Thymus (tissue), 14 donors: ENCODE measurements around the gene SLC22A17. TPM values are rescaled to one million over a fixed set of nuclear protein-coding genes. Genes with fewer than 3 reads are reported as not detected.
"Not testable (repeated sequence)": the region's sequence is repeated elsewhere in the genome, so short reads cannot be mapped to it uniquely, and the experiment has no call there.

ENCODE experiments used
- DNase-seq, 9 donors: peaks; one replicate each; pipeline ENCODE4 v3.0.0-alpha.2; 2013; ENCODE audit warnings: low spot score in 9 of 9, low read depth in 6 of 9, missing footprints in 1 of 9
- H3K27ac ChIP-seq, 2 donors: one replicate each; pipeline ENCODE4 v1.5.1; 2013; ENCODE audit warnings: control low read depth in 1 of 2, low read depth in 1 of 2, low read length in 1 of 2, mild to moderate bottlenecking in 1 of 2, moderate library complexity in 1 of 2
- H3K27me3 ChIP-seq, 2 donors: one replicate each; pipeline ENCODE4 v1.5.1; 2013; ENCODE audit warnings: low read length in 1 of 2; ENCODE audit not compliant: control insufficient read depth in 2 of 2, insufficient read depth in 1 of 2
- H3K36me3 ChIP-seq, 2 donors: one replicate each; pipeline ENCODE4 v1.5.1; 2013; ENCODE audit warnings: low read length in 1 of 2, mild to moderate bottlenecking in 1 of 2, moderate library complexity in 1 of 2; ENCODE audit not compliant: control insufficient read depth in 2 of 2, insufficient read depth in 2 of 2
- H3K4me1 ChIP-seq, 2 donors: one replicate each; pipeline ENCODE4 v1.5.1; 2013; ENCODE audit warnings: low read length in 2 of 2; ENCODE audit not compliant: control insufficient read depth in 2 of 2, insufficient read depth in 2 of 2
- H3K4me3 ChIP-seq, 2 donors: one replicate each; pipeline ENCODE4 v1.5.1; 2013; ENCODE audit warnings: low read length in 2 of 2, control low read depth in 1 of 2, mild to moderate bottlenecking in 1 of 2
- H3K9me3 ChIP-seq, 2 donors: one replicate each; pipeline ENCODE4 v1.5.1; 2013; ENCODE audit warnings: low read length in 1 of 2, mild to moderate bottlenecking in 1 of 2; ENCODE audit not compliant: control insufficient read depth in 2 of 2, insufficient read depth in 1 of 2
- WGBS: extraction: QIAGEN DNeasy Blood & Tissue Kit; methylation state at CpG from one replicate; pipeline ENCODE4 v1.1.7; 2013; 5-methylcytosine and 5-hydroxymethylcytosine counted together
- long read RNA-seq, 10 donors: transcript quantifications; one replicate each; lab custom pipeline, GENCODE V29; 2026
- polyA plus RNA-seq: library from polyadenylated mRNA; stranded (reverse); fragments of 200-250 nt; gene quantifications from one replicate; pipeline ENCODE4 v1.2.3, GENCODE V29; 2013
- total RNA-seq: library from RNA; stranded (reverse); fragments of 120-200 nt; gene quantifications from one replicate; pipeline ENCODE4 v1.2.4, GENCODE V29; 2013
- donor health status: healthy.

Gene SLC22A17
- total RNA-seq, result 1.2 TPM
- polyA plus RNA-seq, result 6.3 TPM
- long read RNA-seq, donor 1, result 0 reads
- long read RNA-seq, donor 2, result 0 reads
- long read RNA-seq, donor 3, result 0 reads
- long read RNA-seq, donor 4, result 0 reads
- long read RNA-seq, donor 5, partial matches to known transcripts, result 6 of 11 reads
- long read RNA-seq, donor 5, other reads (novel, unspliced or antisense), result 0 of 11 reads
- long read RNA-seq, donor 6, result 0 reads
- long read RNA-seq, donor 7, partial matches to known transcripts, result 0 of 1 reads
- long read RNA-seq, donor 7, other reads (novel, unspliced or antisense), result 0 of 1 reads
- long read RNA-seq, donor 8, partial matches to known transcripts, result 0 of 2 reads
- long read RNA-seq, donor 8, other reads (novel, unspliced or antisense), result 0 of 2 reads
- long read RNA-seq, donor 9, result 0 reads
- long read RNA-seq, donor 10, result 0 reads

DNA sequence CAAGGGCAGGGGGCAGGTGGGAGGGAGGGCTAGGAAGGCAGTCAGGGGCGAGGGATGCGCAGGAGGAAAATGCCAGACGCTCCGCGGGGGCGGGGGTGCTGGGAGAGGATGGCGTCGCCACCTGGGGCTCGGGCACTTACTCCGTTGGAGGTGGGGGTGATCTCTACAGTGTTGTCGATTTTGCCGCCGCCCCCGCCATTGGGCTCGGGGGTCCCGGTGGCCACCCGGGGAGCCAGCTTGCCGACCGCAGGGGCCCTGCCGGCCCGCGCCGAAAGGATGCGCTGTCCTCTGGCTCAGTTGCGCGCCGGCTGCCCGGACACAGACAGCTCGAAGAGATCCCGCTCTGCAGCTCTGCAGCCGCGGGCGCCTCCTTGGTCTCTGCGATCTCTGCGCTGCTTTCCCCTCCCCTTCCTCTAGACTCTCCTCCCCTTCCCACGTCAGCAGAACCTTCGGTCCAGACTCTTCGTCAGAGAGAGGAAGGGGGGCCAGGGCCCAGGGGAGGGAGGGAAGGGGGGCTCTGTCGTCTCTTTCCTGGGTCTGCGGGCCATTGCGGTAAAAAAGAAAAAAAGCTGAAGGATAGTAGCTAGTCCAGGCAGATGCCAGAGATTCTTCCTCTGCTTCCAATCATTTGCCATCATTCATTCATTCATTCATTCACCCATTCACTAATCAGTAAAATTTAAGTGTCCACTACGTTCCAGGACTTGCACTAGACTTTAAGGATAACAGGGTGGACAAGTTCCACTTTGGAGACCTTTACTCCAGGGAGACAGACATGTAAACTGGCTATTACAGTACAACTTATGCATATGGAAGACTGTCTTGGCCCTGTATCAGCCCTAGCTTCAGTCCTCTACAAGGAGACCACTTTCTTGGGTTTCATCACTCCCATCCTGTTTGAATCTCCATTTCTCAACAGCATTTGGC lies at the start of gene SLC22A17:
SLC22A17 (minus strand) TSS at position 382 of the 927 bp plus-strand sequence.
- Histone ChIP-seq H3K4me1 (peaks cover 0 to 4% of the 10 kb centered on the region in 2 donors), H3K27ac (no peak within 1 kb of the TSS), H3K4me3 (peak within 1 kb of the TSS; percentile 29 to 51), H3K9me3 (peaks cover 0 to 1% of the 10 kb centered on the region in 2 donors), H3K27me3 (peaks cover 41 to 72% of the 10 kb centered on the region in 2 donors), H3K36me3 (no peaks in the 10 kb centered on the region)
- WGBS, result 2% methylated on average over 42 of the region's 42 CpGs
- peak in 6 of 9 donors; percentile 9 to 48 (median 14) for DNase-seq

DNA sequence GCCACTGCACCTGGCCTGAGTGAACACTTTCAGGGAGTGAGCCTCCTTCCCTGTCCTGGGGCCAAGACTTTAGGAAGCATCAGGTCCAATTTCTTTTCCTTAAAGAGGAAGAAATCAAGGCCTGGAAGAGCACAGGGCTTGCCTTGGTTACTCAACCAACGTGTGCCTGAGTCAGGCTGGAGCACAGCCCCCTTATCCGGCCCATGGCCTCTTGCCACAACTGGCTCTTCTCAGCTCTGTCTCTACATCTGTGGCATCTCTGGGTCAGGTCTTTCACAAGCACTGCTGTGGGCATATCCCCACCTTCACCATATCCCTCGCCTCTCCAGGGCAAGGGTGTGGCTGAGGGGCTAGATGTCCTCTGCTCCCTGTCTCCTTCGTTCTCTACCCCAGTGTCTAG lies 48.6 kb upstream of the SLC22A17 start:
- Histone ChIP-seq H3K4me3 (no peak overlapping the region), H3K27me3 (peaks cover 0 to 5% of the 10 kb centered on the region in 2 donors), H3K4me1 (no peaks in the 10 kb centered on the region), H3K27ac (no peak overlapping the region), H3K36me3 (no peaks in the 10 kb centered on the region), H3K9me3 (no peaks in the 10 kb centered on the region)
- no peak for DNase-seq
- 95% methylated on average over 4 of the region's 4 CpGs for WGBS

GRCh38 chr14:23400496-23401149 lies 47.9 kb upstream of the SLC22A17 start:
- 81% methylated on average over 16 of the region's 16 CpGs for WGBS
- not testable (repeated sequence) for H3K27ac ChIP-seq, H3K27me3 ChIP-seq, H3K9me3 ChIP-seq, H3K4me1 ChIP-seq, H3K36me3 ChIP-seq, DNase-seq, H3K4me3 ChIP-seq

- WGBS, result 94% methylated on average over 6 of the region's 6 CpGs
- no peaks in the 10 kb centered on the region for H3K36me3 ChIP-seq
- H3K4me1 ChIP-seq, result no peaks in the 10 kb centered on the region
- no peak overlapping the region for H3K27ac ChIP-seq
- DNase-seq, result no peak
- no peaks in the 10 kb centered on the region for H3K9me3 ChIP-seq
- peaks cover 0 to 5% of the 10 kb centered on the region in 2 donors for H3K27me3 ChIP-seq
- no peak overlapping the region for H3K4me3 ChIP-seq
Measured at GRCh38 chr14:23399591-23399990, 46.9 kb upstream of the SLC22A17 start.

DNA sequence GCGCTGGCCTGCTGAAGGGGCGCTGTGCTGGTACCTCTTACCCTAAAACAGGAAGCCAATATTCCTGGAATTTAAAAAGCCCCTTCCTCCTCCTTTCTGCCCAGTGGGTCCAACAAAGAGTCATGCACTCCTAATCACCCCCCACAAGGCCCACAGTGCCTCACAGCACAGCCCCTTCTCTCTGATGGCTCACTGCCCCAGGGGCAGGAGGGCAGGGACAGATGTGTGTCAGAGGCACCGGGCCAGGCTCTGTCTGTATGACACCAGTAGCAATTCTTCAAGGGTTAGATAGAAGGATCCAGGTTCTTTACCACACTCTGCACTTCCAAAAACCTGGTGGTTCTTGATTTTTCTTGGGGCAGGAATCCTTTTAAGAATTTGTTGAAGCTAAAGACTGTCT lies 46.4 kb upstream of the SLC22A17 start:
- H3K27ac ChIP-seq, result no peak overlapping the region
- no peaks in the 10 kb centered on the region for H3K4me1 ChIP-seq
- no peak overlapping the region for H3K4me3 ChIP-seq
- H3K27me3 ChIP-seq, result peaks cover 0 to 5% of the 10 kb centered on the region in 2 donors
- DNase-seq, result no peak
- H3K9me3 ChIP-seq, result no peaks in the 10 kb centered on the region
- 97% methylated on average over 3 of the region's 3 CpGs for WGBS
- H3K36me3 ChIP-seq, result no peaks in the 10 kb centered on the region

DNA sequence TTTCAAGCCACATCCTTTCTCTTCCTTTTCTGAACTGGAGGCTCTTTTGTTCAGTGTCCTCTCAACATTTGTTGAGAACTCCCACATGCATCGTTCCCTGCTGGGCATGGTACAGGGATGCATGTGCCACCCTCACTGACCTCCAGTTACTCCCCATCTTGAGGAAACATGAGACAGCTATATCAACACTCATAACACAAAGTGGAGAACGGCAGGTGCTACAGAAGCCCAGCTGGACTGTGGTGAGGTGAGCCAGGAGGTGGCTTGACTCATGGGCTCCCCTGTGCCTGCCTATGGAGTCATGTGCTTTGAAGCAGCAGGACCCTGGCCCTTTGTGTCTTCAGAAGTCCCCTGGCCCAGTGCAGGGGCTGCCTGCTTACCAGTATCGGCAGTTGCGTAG lies 45.7 kb upstream of the SLC22A17 start:
- Histone ChIP-seq H3K36me3 (no peaks in the 10 kb centered on the region), H3K27me3 (peaks cover 0 to 5% of the 10 kb centered on the region in 2 donors), H3K4me3 (no peak overlapping the region), H3K9me3 (no peaks in the 10 kb centered on the region), H3K4me1 (no peaks in the 10 kb centered on the region), H3K27ac (no peak overlapping the region)
- no peak for DNase-seq
- WGBS, result 94% methylated on average over 4 of the region's 4 CpGs

DNA sequence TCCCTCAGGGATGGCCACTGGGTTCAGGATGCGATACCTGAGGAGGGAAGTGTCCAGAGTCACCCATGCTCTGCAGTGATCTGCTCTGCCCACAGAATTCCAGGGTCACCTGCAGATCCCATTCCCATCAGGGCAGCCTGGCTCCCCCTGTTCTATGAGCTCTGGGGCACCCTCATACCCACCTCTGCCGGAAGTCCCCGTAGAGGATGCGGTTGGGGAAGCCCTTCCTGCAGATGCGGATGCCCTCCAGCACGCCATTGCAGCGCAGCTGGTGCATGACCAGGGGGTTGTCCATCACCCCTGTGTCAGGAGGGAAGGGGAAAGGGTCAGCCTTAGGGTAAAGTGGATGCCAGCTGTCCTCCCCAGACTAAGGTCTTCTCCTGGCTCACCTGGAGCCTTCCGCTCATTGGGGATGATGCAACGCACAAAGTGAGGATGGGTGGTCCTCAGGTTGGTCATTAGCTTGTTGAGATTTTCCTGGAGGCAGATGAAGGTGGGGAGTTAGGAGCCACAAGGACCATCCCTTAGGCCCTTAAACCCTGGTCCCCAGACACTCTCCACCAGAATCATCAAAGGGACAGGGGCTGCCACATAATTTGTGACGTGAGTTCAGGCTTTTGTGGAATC lies 44.2 kb upstream of the SLC22A17 start:
- Histone ChIP-seq H3K9me3 (no peaks in the 10 kb centered on the region), H3K4me1 (no peaks in the 10 kb centered on the region), H3K27ac (no peak overlapping the region), H3K27me3 (peaks cover 0 to 5% of the 10 kb centered on the region in 2 donors), H3K4me3 (no peak overlapping the region), H3K36me3 (no peaks in the 10 kb centered on the region)
- WGBS, result 98% methylated on average over 10 of the region's 10 CpGs
- no peak for DNase-seq

- 95% methylated on average over 10 of the region's 10 CpGs for WGBS
- Histone ChIP-seq H3K9me3 (no peaks in the 10 kb centered on the region), H3K27ac (no peak overlapping the region), H3K36me3 (no peaks in the 10 kb centered on the region), H3K4me1 (no peaks in the 10 kb centered on the region), H3K4me3 (no peak overlapping the region), H3K27me3 (peaks cover 0 to 5% of the 10 kb centered on the region in 2 donors)
- no peak for DNase-seq
Measured at GRCh38 chr14:23396126-23396525, 43.4 kb upstream of the SLC22A17 start.
